H7 (cell line): ENCODE data around the gene MMAA. TPM values are rescaled to one million over a fixed set of nuclear protein-coding genes. Genes with fewer than 3 reads are reported as not detected.
"Not testable (repeated sequence)": the region's sequence is repeated elsewhere in the genome, so short reads cannot be mapped to it uniquely, and the experiment has no call there.

Experiments used
- DNase-seq: peaks from one replicate; pipeline ENCODE4 v3.0.0; 2012
- H3K27me3 ChIP-seq: 2 replicates; pipeline ENCODE4 v1.6.0; 2011; ENCODE audit warnings: mild to moderate bottlenecking, low read length; ENCODE audit not compliant: control insufficient read depth, insufficient read depth
- H3K36me3 ChIP-seq: replicated peaks from 2 replicates; pipeline ENCODE4 v1.5.1; 2011; ENCODE audit warnings: low read length; ENCODE audit not compliant: control insufficient read depth, insufficient read depth
- H3K4me3 ChIP-seq: 2 replicates; pipeline ENCODE4 v1.5.1; 2011; ENCODE audit warnings: low read depth, mild to moderate bottlenecking, control low read depth, low read length, moderate library complexity; ENCODE audit not compliant: insufficient read depth
- total RNA-seq: library from RNA; depleted of rRNA; stranded (reverse); fragments of >200 nt; shearing (Covaris generic); gene quantifications from 2 replicates; pipeline ENCODE4 v1.2.3, GENCODE V29; 2014

The MMAA gene
- total RNA-seq, 1 experiment from 2014 or later: 4.1 TPM

DNA sequence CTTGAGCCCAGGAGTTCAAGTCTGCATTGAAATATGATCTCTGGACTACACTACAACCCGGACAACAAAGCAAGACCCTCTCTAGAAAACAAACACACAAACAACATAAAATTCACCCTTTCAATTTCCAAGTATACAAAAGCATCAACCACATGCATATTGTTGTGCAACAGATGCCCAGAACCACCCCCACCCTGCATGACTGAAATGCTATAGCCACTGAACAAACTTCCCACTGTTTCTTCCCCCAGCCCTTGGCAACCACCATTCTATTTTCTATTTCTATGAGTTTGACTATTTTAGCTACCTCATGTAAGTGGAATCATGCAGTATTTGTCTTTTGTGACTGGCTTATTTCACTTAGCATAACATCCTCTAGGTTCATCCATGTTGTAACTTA lies 46.6 kb downstream of the MMAA start:
- Histone ChIP-seq H3K27me3 (no peaks in the 10 kb centered on the region), H3K36me3 (no peaks in the 10 kb centered on the region), H3K4me3 (no peak overlapping the region)
- no peak for DNase-seq

DNA sequence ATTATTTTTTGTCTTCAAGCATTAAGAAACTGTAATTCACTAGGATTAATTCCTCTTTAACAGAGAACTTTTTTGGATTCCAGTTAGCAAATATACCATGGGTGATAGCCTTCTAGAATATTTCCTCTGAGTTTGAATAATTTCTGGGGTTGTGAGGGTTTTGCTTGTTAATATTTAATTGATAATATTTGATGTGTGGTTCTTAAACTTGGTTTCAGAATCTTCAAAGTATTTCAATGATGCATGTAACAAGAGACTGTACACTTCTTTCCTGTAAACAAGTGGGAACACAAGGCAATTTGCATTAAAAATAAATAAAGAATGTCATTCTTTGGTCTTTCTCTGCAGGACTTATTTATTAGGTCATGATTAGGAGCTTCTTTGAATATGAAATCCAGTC lies 51.2 kb downstream of the MMAA start:
- H3K36me3 ChIP-seq: no peaks in the 10 kb centered on the region
- H3K4me3 ChIP-seq: no peak overlapping the region
- no peak for DNase-seq
- H3K27me3 ChIP-seq: no peaks in the 10 kb centered on the region

- Histone ChIP-seq H3K27me3 (no peaks in the 10 kb centered on the region), H3K4me3 (no peak overlapping the region), H3K36me3 (no peaks in the 10 kb centered on the region)
- DNase-seq: no peak
Measured at GRCh38 chr4:145679520-145679919, 60.3 kb downstream of the MMAA start.

- Histone ChIP-seq H3K4me3 (no peak within 1 kb of the TSS), H3K27me3 (no peaks in the 10 kb centered on the region), H3K36me3 (no peaks in the 10 kb centered on the region)
- no peak for DNase-seq
Measured at GRCh38 chr4:145679991-145680455, 60.8 kb downstream of the MMAA start, which contains the start of gene C4orf51. Gene C4orf51 (plus strand): TSS chr4:145680146. CDS start chr4:145680204, 58 bp downstream.

DNA sequence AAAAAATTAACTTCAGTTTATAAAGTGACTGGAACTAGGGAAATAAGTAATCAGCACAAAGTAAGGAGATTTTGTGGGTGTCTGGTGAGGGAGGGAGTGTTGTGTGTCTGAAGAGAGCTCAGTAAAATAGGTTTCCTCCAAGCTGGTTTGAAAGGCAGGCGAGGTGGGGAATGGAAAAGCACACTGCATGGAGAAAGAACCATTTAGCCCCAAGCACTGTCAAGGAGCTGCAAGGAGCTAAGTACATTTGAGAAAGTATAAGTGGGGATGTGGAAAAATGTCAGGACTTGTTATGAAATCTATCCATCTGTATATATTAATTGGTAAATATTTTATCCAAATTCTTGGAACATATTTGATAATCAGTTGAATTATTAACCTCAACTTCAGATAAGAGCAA lies 61.7 kb downstream of the MMAA start:
- H3K4me3 ChIP-seq: no peak overlapping the region
- H3K27me3 ChIP-seq: no peaks in the 10 kb centered on the region
- DNase-seq: no peak
- no peaks in the 10 kb centered on the region for H3K36me3 ChIP-seq

DNA sequence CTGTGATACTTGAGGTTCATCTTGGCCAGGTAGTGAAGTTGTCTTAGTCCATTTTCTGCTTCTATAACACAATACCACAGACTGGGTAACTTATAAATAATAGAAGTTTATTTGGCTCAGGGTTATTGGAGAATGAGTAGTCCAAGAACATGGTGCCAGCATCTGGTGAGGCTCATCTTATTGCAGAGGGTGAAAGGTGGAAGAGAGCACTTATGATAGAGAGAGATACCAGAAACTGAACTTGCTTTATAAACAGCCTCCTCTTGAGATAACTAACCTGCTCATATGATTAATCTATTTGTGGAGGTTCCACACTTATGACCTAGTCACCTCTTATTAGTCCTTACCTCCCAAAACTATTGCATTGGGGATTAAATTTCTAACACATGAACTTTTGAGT lies 62.3 kb downstream of the MMAA start:
- Histone ChIP-seq H3K4me3 (no peak overlapping the region), H3K36me3 (no peaks in the 10 kb centered on the region), H3K27me3 (no peaks in the 10 kb centered on the region)
- DNase-seq: no peak

- Histone ChIP-seq H3K36me3 (no peaks in the 10 kb centered on the region), H3K27me3 (no peaks in the 10 kb centered on the region), H3K4me3 (no peak overlapping the region)
- DNase-seq: no peak
Measured at GRCh38 chr4:145681956-145682355, 62.8 kb downstream of the MMAA start.

GRCh38 chr4:145686991-145687390 lies 67.8 kb downstream of the MMAA start:
- no peak overlapping the region for H3K4me3 ChIP-seq

GRCh38 chr4:145690610-145691009 lies 71.4 kb downstream of the MMAA start:
- Histone ChIP-seq H3K36me3 (no peaks in the 10 kb centered on the region), H3K4me3 (no peak overlapping the region), H3K27me3 (no peaks in the 10 kb centered on the region)
- no peak for DNase-seq

More at GRCh38 chr4:145686991-145687390, 67.8 kb downstream of the MMAA start:
- Histone ChIP-seq H3K36me3 (no peaks in the 10 kb centered on the region), H3K27me3 (no peaks in the 10 kb centered on the region)
- DNase-seq: no peak

DNA sequence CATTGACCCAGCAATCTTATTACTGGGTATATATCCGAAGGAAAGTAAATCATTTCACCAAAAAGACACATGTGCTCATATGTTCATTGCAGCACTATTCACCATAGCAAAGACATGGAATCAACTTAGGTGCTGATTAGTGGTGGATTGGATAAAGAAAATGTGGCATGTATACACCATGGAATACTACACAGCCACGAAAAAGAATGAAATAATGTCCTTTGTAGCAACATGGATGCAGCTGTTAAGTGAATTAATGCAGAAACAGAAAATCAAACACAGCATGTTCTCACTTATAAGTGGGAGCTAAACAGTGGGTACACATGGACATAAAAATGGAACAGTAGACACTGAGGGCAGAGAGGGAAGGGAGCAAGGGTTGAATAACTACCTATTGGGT lies 72.2 kb downstream of the MMAA start:
- H3K4me3 ChIP-seq, H3K27me3 ChIP-seq, DNase-seq, H3K36me3 ChIP-seq: not testable (repeated sequence)

GRCh38 chr4:145694929-145695328 lies 75.7 kb downstream of the MMAA start:
- no peak for DNase-seq
- H3K36me3 ChIP-seq: no peaks in the 10 kb centered on the region
- H3K4me3 ChIP-seq: no peak overlapping the region
- H3K27me3 ChIP-seq: no peaks in the 10 kb centered on the region

GRCh38 chr4:145697332-145697731 lies 78.1 kb downstream of the MMAA start:
- H3K4me3 ChIP-seq: no peak overlapping the region
- no peaks in the 10 kb centered on the region for H3K27me3 ChIP-seq
- DNase-seq: no peak
- H3K36me3 ChIP-seq: no peaks in the 10 kb centered on the region

- DNase-seq: no peak
- Histone ChIP-seq H3K27me3 (no peaks in the 10 kb centered on the region), H3K36me3 (no peaks in the 10 kb centered on the region), H3K4me3 (no peak overlapping the region)
Measured at GRCh38 chr4:145698507-145698906, 79.3 kb downstream of the MMAA start.

DNA sequence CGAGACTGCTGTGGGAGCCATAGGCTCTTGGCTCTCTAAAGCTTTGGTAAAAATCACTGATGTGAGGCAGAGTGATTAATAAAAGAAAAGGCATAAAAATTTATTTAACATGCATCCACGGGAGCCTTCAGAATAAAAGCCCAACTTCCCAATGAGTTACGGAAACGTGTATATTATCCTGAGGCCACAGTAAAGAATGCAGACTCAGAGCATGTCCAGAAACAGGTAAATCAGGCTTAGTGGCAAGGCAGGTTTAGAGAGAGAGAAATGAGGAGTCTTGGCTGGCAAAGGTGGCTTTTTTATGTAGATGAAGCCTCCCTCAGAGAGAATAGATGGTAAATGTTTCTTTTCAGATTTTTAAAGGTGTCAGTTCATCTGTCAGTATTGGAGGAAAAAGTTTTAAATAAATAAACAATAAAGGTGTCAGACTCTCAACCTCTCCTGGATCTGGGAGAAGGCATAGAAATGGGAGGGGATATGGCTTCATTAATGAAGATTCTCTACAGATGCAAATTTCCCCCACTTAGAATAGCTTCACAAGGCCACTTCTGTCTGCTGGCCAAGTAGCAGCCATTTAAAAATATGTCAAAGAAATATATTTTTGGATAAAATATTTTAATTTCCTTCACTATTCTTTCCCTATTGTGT lies 84.8 kb downstream of the MMAA start:
- peak; percentile 16 for DNase-seq
- peak overlapping the region; percentile 22; the same call in 1 of the 2 replicates for H3K4me3 ChIP-seq
- H3K36me3 ChIP-seq: no peaks in the 10 kb centered on the region
- H3K27me3 ChIP-seq: no peaks in the 10 kb centered on the region

- DNase-seq: no peak
- Histone ChIP-seq H3K36me3 (no peaks in the 10 kb centered on the region), H3K27me3 (no peaks in the 10 kb centered on the region)
Measured at GRCh38 chr4:145709336-145709735, 90.2 kb downstream of the MMAA start.

More at GRCh38 chr4:145709336-145709735, 90.2 kb downstream of the MMAA start:
- H3K4me3 ChIP-seq: no peak overlapping the region
